Measurements from ENCODE around the gene AP5S1.

AP5S1 gene, protein sequence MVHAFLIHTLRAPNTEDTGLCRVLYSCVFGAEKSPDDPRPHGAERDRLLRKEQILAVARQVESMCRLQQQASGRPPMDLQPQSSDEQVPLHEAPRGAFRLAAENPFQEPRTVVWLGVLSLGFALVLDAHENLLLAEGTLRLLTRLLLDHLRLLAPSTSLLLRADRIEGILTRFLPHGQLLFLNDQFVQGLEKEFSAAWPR

DNA sequence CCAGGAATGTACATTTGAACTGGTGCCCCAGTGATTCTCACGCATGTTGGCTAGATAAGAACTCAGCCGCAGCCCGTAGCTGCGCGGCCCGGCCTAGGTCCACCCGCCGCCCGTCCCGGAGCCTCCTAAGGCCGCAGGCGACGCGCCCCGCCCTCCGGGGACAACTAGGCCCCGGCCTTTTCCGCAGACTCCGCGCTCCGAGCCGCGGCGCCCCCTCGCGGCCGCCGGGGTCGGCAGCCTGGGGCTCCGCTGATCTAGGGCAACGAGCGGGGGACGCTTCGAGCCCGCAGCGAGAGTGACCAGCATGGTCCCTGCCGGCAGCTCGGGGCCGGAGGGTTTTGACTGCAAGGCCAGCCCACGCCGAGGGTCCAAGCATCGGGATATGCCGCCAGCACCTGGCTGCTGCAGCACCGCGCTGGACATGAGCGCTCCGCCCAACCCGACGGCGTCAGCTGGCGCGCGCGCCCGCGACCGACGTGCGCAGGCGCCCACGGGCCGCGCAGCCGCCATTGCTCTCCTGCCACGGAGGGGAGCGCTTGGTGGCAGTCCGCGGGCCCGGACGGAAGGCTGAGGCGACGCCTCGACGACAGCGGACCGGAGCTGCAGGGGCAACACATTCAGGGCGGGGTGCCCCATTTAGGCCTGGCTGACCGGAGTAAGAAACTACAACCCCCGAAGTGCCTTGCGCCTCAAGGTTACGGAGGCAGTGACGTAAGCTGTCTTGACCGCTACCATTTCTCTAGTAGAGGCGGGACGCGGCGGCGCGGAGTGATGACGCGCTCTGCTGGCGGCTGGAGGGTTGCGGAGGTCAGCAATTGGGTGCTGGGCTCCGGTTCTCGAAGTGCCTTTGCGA is at the start of gene AP5S1:
Gene AP5S1, plus strand, starts transcription at position 500 of the 853 bp plus-strand sequence. CDS start 1,571 bp downstream, outside the sequence.
- TF ChIP-seq, protein P1, sequence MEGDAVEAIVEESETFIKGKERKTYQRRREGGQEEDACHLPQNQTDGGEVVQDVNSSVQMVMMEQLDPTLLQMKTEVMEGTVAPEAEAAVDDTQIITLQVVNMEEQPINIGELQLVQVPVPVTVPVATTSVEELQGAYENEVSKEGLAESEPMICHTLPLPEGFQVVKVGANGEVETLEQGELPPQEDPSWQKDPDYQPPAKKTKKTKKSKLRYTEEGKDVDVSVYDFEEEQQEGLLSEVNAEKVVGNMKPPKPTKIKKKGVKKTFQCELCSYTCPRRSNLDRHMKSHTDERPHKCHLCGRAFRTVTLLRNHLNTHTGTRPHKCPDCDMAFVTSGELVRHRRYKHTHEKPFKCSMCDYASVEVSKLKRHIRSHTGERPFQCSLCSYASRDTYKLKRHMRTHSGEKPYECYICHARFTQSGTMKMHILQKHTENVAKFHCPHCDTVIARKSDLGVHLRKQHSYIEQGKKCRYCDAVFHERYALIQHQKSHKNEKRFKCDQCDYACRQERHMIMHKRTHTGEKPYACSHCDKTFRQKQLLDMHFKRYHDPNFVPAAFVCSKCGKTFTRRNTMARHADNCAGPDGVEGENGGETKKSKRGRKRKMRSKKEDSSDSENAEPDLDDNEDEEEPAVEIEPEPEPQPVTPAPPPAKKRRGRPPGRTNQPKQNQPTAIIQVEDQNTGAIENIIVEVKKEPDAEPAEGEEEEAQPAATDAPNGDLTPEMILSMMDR (IDR thresholded peaks at IDR 0.05; ENCODE audit: extremely low read depth, insufficient read depth, missing control alignments), result peak; percentile 96
- in situ Hi-C loops (cut with MboI; ENCODE audit: low pct_unique_long_range_greater_than_20kb, low sequenced_read_pairs, unreplicated experiment), result no loop called here
- DNase-seq (ENCODE audit: low spot score), result peak; percentile 93

DNA sequence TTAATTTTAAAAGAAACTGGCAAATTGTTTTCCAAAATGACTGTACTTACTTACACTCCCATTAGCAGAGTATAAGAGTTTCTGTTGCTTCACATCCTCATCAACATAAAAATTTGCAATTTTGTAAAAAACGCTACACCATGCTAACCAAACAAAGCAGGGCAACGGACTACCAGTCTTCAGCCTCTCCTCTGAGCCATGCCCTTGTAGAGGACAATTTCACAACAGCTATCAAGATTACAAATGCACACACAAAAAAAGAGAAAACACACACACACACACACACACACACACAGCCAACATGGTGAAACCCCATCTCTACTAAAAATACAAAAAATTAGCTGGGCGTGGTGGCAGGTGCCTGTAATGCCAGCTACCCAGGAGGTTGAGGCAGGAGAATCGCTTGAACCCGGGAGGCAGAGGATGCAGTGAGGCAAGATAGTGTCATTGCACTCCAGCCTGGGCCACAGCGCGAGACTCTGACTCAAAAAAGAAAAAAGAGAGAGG is 48.7 kb upstream of the AP5S1 start:
- DNase-seq (ENCODE audit: low spot score), result no peak
- in situ Hi-C loops (cut with MboI; ENCODE audit: low pct_unique_long_range_greater_than_20kb, low sequenced_read_pairs, unreplicated experiment), result no loop called here
- TF ChIP-seq, protein P1 (IDR thresholded peaks at IDR 0.05; ENCODE audit: extremely low read depth, insufficient read depth, missing control alignments), result no peak

DNA sequence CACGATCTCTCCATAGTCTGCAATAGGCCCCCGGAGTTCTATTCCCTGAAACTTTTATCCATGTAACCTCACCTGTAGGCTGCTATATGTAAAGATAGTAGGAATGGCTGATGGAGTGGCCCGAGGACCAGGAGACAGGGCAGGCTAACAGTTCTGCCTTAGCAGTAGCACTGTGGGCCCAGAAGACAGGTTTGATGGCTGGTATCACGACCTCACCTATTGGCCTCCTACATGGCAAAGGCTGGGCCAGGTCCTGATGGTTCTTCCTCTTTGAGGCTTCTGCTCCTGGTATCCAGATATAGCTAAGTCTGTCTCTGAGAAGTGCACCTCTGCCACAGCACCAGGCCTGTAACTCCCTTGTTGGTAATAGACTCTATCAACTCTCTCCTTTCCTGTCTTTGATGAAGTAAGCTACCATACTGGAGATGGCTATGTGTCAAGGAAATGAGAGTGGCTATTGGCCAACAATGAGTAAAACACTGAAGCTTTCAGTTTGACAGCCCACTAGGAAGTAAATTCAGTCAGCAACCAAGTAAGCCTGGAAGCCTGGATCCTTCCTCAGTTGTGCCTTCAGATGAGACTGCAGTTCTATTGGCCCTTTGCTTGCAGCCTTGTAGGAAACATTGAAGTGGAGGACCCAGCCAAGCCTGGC is 44.8 kb upstream of the AP5S1 start:
- TF ChIP-seq, protein P1 (IDR thresholded peaks at IDR 0.05; ENCODE audit: extremely low read depth, insufficient read depth, missing control alignments), result no peak
- no peak for DNase-seq (ENCODE audit: low spot score)
- in situ Hi-C loops (cut with MboI; ENCODE audit: low pct_unique_long_range_greater_than_20kb, low sequenced_read_pairs, unreplicated experiment), result no loop called here

DNA sequence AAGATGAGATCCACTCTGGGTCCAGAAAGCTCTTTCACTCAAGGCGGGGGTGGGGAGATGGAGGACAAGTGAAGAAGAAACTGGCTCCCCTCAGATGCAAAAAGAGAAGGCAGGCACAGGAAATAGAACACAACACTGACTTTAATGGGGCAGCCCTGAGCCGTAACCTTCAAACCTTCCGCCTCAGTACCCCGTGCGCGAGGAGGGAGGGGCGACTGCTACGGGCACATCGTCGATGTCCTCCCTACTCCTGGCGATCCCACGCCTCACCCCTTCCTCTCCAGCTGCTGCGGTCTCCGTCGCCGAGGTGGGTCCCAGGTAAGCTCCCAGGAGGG is 43.0 kb upstream of the AP5S1 start:
- in situ Hi-C loops (cut with MboI; ENCODE audit: low pct_unique_long_range_greater_than_20kb, low sequenced_read_pairs, unreplicated experiment), result no loop called here
- DNase-seq (ENCODE audit: low spot score), result peak; percentile 53
- TF ChIP-seq, protein P1 (IDR thresholded peaks at IDR 0.05; ENCODE audit: extremely low read depth, insufficient read depth, missing control alignments), result no peak

DNA sequence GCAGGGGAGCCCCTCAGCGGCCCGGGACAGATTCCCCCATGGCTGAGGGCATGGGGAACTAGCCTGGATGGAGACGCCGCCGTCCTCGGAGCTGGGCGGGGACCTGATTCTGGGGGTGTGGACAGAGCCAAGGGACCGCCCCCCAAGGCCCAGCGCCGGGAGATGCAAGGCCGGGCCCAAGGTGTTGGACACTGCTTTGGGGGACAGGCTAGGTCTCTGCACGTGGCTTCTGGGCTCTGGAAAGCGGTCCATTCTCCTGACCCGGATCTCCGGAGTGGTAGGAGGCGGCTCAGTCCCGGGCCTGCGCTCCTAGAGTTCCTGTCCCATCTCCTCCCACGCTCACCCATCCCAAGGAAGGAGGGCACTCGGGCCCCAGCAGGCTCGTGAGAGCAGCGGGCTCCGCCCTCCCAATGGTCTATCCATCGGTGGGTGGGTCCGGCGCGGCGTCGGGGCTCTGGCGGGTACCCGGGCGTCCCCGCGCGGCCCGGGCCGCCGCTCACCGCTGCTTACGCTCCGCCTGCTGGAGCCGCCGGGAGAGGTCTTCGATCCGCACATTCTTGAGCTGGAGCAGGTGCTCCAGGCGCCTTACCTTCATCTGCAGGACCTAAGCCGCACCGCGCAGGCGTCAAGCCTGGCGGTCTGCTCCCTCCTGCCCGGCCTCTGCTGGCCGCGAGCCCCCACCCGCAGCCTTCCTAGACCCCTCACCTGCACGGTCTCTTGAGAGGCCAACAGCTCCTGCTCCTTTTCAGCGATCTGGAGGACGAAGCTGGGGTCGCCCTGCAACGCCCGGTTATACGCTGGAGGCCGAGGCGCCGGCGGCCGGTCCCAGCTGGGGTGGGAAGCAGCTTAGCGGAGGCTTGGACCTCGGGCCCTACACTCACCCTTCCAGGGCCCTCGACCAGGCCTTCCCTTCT is 42.4 kb upstream of the AP5S1 start:
- DNase-seq (ENCODE audit: low spot score), result peak; percentile 74
- in situ Hi-C loops (cut with MboI; ENCODE audit: low pct_unique_long_range_greater_than_20kb, low sequenced_read_pairs, unreplicated experiment), result no loop called here
- TF ChIP-seq, protein P1 (IDR thresholded peaks at IDR 0.05; ENCODE audit: extremely low read depth, insufficient read depth, missing control alignments), result no peak

DNA sequence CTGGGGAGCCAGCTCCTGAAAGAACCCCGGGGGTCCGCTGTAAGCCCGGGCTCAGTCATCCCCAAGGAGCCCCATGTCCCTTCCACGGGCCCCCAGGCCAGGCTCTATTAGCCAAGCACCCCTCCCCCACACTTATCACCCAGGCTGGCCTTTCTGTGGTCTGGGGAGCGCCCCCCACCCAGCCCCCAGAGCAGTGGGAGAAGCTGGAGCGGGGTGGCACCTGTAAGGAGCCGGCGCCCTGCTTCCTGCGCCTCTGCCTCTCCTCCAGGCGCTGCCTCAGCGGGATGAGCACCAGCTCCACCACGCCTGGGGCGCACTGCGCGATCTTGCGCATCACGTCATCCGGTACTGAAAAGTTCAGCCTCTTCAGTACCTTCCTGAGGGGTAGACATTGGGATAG is 41.4 kb upstream of the AP5S1 start:
- in situ Hi-C loops (cut with MboI; ENCODE audit: low pct_unique_long_range_greater_than_20kb, low sequenced_read_pairs, unreplicated experiment), result no loop called here
- no peak for DNase-seq (ENCODE audit: low spot score)
- TF ChIP-seq, protein P1 (IDR thresholded peaks at IDR 0.05; ENCODE audit: extremely low read depth, insufficient read depth, missing control alignments), result no peak

Measured in GM13977 (cell line).